Measurements from ENCODE around the gene ZFYVE1. TPM values are rescaled to one million over a fixed set of nuclear protein-coding genes. Genes with fewer than 3 reads are reported as not detected.

Gene ZFYVE1
- total and polyA plus RNA-seq, 2 donors (not counting 3 experiments of a cell fraction or from before 2014, with no cell fraction given): 27.3 to 29.2 TPM

GRCh38 chr14:72920008-72920407 is 106.9 kb downstream of the ZFYVE1 start:
- no peak for FAIRE-seq
- Histone ChIP-seq H3K9me1 (replicated peaks; ENCODE audit: control insufficient read depth, extremely low read depth, insufficient read depth, low read length) (no peaks in the 10 kb centered on the region), H3K36me3 (ENCODE audit: control insufficient read depth in 2 of 2, extremely low read depth in 1 of 2, insufficient read depth in 2 of 2, low read length in 2 of 2) (no peaks in the 10 kb centered on the region)

More at GRCh38 chr14:72920008-72920407, 106.9 kb downstream of the ZFYVE1 start:
- H3K79me2 ChIP-seq (ENCODE audit: control insufficient read depth, insufficient read depth, low read length): no peaks in the 10 kb centered on the region
- H3K4me2 ChIP-seq (ENCODE audit: insufficient read depth, low read length): no peak overlapping the region
- H3K4me3 ChIP-seq (replicated peaks in 1 of 3; ENCODE audit: insufficient read depth in 1 of 3, low read depth in 1 of 3, low read length in 3 of 3): no peak overlapping the region
- no peaks in the 10 kb centered on the region for H3K4me1 ChIP-seq (ENCODE audit: control insufficient read depth, extremely low read depth, insufficient read depth, low read length)
- H3K9me3 ChIP-seq (replicated peaks; ENCODE audit: control insufficient read depth, insufficient read depth, low read length): no peaks in the 10 kb centered on the region
- no peak for DNase-seq (ENCODE audit: low read depth, low spot score)
- peaks cover 30 to 39% of the 10 kb centered on the region in 2 experiments for H3K27me3 ChIP-seq (ENCODE audit: control insufficient read depth in 2 of 2, insufficient read depth in 2 of 2, low read length in 2 of 2)
- dilution Hi-C loops (cut with MboI; ENCODE audit: extremely low pct_ligation_motif_present, low sequenced_read_pairs) (no loop called here), intact Hi-C loops (cut with micrococcal nuclease) (no loop called here)
- no peak for TF ChIP-seq MYC (IDR thresholded peaks at IDR 0.05; ENCODE audit: low read depth, low read length)
- peak in 1 of 2 donors; percentile 12 for TF ChIP-seq CTCF (IDR thresholded peaks at IDR 0.05; ENCODE audit: extremely low read depth in 1 of 2, insufficient read depth in 1 of 2, low read depth in 1 of 2, low read length in 2 of 2)
- TF ChIP-seq EZH2 (IDR thresholded peaks at IDR 0.05; ENCODE audit: borderline replicate concordance, low read depth, low read length, severe bottlenecking): no peak
- no peak overlapping the region for H3K9ac ChIP-seq (replicated peaks; ENCODE audit: extremely low read depth, insufficient read depth, low read length)
- no peak overlapping the region for H2AFZ ChIP-seq (ENCODE audit: low read depth, low read length)
- POLR2A ChIA-PET: no interaction called here
- CTCF ChIA-PET: interaction anchor here (1.2 to 2.6 kb wide), 5 partner anchors 15 to 406 kb away, joined by 3 to 10 read pairs (median 7); no protein-coding TSS in a partner anchor
- BruUV-seq (replicated peaks): no TSS peak
- no peaks in the 10 kb centered on the region for H4K20me1 ChIP-seq (replicated peaks; ENCODE audit: control insufficient read depth, extremely low read depth, insufficient read depth, low read length)
- H3K27ac ChIP-seq (ENCODE audit: insufficient read depth, low read depth, low read length): no peak overlapping the region

Small RNA genes lying within 50 kb of the gene (small RNA-seq; reads per million reads assigned to genes)
- not detected for gene RN7SL586P (ENCODE audit: insufficient read depth, insufficient read length, low read depth, low replicate concordance)

Other genes with a start within 250 kb of the ZFYVE1 start
- 3.5 and 8.1 TPM in 2 replicates for gene DPF3, start 133.0 kb downstream of the ZFYVE1 start, total RNA-seq
- gene DPF3, start 133.0 kb downstream of the ZFYVE1 start, polyA plus RNA-seq: 1.5 and 2.4 TPM in 2 replicates
- gene DCAF4, start 100.6 kb downstream of the ZFYVE1 start, total RNA-seq: 8.6 and 14.5 TPM in 2 replicates
- 9.8 and 15.8 TPM in 2 replicates for gene DCAF4, start 100.6 kb downstream of the ZFYVE1 start, polyA plus RNA-seq
- 86.1 and 87.0 TPM in 2 replicates for gene RBM25, start 31.4 kb upstream of the ZFYVE1 start, total RNA-seq
- 12.5 and 20.6 TPM in 2 replicates for gene RBM25, start 31.4 kb upstream of the ZFYVE1 start, polyA plus RNA-seq
- 36.8 and 40.2 TPM in 2 replicates for gene PSEN1, start 109.4 kb upstream of the ZFYVE1 start, total RNA-seq
- gene PSEN1, start 109.4 kb upstream of the ZFYVE1 start, polyA plus RNA-seq: 10.6 and 16.5 TPM in 2 replicates
- 3.1 and 6.4 TPM in 2 replicates for gene PAPLN, start 210.4 kb upstream of the ZFYVE1 start, total RNA-seq
- 5.5 and 6.0 TPM in 2 replicates for gene PAPLN, start 210.4 kb upstream of the ZFYVE1 start, polyA plus RNA-seq